Measurements from ENCODE around the gene NAPG.
"Not testable (repeated sequence)": the region's sequence is repeated elsewhere in the genome, so short reads cannot be mapped to it uniquely, and the experiment has no call there.

Gene NAPG

GRCh38 chr18:10552226-10552625 is 26.4 kb downstream of the NAPG start:
- no peak for DNase-seq

DNA sequence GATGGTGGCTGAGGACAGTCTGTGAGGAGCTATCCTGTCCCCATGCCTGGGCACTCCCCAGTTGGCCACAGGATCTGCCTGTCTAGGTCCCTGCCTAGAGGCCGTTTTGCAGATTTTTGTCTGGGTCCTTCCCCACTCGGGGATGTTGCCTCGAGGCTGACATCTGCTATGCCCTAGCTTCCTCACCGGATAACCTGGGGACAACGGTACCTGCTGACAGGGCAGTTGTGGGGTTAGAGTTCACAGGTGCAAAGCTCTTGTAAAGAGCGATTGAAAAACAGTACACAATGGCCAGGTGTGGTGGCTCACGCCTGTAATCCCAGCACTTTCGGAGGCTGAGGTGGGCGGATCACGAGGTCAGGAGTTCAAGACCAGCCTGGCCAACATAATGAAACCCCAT is 30.4 kb downstream of the NAPG start:
- not testable (repeated sequence) for DNase-seq

- DNase-seq: no peak
These were observed 31.4 kb downstream of the NAPG start for GRCh38 chr18:10557085-10557677.

DNA sequence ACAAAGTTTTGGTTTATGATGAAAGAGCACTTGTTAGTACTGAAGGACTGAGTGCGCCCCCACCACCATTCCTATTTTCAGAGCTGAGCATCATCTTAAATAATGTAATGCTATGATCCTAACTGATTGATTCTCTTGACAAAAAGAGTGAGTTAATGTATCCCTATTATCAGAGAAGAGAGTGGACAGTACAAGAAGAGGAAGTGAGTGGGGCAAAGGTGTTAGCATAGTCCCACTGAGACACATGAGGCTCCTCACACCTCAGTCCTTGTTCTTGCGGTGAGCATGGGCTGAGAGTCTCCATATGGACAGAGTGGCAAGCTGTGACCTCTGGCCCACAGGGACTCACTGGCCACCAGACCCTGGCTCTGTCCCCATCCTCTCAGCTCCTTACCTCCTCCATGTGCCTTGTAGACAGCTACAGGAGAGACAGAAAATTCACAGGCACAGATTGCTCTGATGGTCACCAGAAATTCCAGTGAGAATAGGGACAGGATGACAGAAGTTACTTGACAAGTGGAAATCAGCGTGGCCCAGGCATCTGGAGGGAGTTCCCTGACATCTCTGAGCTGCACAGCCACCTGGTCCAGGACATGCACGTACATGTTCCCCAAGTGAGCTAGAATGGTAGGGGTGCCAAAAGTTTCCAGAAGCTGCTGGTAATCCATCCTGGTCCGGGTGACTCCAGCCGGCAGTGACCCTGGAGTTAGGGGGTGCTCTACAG is 32.6 kb downstream of the NAPG start:
- no peak for DNase-seq

- no peak for DNase-seq
These were observed 33.1 kb downstream of the NAPG start for GRCh38 chr18:10558967-10559298.

GRCh38 chr18:10559553-10560451 is 34.0 kb downstream of the NAPG start:
- no peak for DNase-seq

GRCh38 chr18:10560452-10561045 is 34.7 kb downstream of the NAPG start:
- DNase-seq: peak; percentile 76

DNA sequence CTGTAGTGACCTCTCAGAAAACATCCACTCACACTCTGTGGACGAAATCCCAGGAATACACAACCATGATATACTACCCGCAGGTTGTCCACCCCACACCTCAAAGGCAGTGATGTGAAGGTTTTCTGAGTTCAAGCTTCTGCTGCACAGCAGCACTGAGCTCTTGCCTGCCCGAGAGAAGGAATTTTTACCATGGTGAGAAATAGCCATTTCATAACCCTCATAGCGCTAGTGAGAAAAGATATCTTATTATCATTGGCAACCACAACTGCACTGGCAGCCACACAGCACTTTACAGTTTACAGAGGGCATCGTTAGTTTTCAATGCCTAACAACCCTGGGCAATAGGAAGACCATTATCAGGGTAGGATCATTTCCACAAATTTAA is 36.9 kb downstream of the NAPG start:
- no peak for DNase-seq

- DNase-seq: no peak
These were observed 38.1 kb downstream of the NAPG start for GRCh38 chr18:10563886-10564285.

DNA sequence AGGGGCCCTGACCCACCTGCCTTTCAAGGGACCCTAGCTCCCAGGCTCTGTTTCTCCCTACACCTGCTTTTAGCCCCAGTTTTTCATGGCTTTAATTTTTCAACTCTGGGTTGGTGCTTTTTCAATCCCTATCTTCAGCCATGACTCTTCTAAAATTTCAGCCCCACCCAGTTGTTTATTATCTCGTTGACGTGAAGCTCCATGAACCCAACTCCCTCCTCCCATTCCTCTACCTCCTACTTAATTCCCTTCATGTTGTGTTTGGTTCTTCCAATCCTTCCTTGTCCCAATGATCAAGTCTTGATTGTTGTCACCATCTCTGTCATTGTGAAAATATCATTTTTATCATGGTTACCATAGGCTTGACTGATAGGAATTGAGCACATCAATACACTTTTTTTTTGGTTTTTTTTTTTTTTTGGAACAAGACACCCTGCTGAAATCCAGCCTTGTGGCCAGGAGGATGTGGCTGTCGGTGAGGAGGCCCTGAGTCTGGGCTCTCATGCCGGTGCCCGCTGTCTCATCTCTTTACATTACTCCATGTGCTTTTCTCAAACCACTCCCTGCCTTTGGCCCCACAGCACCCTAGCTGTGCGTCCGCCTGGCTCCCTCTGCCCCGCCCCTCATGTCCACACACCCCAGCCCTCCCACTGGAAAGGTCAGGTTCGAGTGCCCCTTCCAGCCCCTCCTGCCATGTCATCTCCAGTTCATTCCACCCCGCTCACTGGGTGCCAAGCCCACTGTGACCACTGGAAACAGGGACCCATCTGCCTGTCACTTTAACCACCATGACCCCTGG is 39.3 kb downstream of the NAPG start:
- no peak for DNase-seq

GRCh38 chr18:10565835-10566234 is 40.0 kb downstream of the NAPG start:
- DNase-seq: peak; percentile 16

GRCh38 chr18:10566390-10566789 is 40.6 kb downstream of the NAPG start:
- DNase-seq: no peak

- not testable (repeated sequence) for DNase-seq
These were observed 44.1 kb downstream of the NAPG start for GRCh38 chr18:10569941-10570340.

GRCh38 chr18:10570622-10571021 is 44.8 kb downstream of the NAPG start:
- DNase-seq: no peak

DNA sequence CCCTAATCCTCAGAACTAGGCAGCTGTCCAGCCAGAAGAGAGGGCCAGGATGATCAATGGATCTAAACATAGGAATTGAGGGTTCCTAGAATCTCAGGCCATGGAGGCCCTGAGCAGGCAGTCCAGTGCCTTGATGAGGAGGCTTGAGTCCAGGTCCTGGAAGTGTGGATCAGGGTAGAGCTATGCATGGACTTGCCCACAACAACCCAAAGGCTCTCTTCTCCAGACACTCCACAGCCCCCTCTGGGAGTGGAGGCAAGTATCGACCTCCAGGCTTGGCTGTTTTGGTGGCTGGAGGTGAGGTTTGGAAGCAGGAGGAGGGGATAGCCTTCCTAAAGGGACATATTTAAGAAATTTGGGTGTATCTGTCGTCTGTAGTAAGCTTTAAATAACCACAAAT is 45.7 kb downstream of the NAPG start:
- DNase-seq: no peak

DNA sequence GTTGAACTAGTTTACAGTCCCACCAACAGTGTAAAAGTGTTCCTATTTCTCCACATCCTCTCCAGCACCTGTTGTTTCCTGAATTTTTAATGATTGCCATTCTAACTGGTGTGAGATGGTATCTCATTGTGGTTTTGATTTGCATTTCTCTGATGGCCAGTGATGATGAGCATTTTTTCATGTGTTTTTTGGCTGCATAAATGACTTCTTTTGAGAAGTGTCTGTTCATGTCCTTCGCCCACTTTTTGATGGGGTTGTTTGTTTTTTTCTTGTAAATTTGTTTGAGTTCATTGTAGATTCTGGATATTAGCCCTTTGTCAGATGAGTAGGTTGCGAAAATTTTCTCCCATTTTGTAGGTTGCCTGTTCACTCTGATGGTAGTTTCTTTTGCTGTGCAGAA is 47.4 kb downstream of the NAPG start:
- DNase-seq: not testable (repeated sequence)

DNA sequence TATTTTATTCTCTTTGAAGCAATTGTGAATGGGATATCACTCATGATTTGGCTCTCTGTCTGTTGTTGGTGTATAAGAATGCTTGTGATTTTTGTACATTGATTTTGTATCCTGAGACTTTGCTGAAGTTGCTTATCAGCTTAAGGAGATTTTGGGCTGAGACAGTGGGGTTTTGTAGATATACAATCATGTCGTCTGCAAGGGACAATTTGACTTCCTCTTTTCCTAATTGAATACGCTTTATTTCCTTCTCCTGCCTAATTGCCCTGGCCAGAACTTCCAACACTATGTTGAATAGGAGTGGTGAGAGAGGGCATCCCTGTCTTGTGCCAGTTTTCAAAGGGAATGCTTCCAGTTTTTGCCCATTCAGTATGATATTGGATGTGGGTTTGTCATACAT is 48.6 kb downstream of the NAPG start:
- DNase-seq: not testable (repeated sequence)

DNA sequence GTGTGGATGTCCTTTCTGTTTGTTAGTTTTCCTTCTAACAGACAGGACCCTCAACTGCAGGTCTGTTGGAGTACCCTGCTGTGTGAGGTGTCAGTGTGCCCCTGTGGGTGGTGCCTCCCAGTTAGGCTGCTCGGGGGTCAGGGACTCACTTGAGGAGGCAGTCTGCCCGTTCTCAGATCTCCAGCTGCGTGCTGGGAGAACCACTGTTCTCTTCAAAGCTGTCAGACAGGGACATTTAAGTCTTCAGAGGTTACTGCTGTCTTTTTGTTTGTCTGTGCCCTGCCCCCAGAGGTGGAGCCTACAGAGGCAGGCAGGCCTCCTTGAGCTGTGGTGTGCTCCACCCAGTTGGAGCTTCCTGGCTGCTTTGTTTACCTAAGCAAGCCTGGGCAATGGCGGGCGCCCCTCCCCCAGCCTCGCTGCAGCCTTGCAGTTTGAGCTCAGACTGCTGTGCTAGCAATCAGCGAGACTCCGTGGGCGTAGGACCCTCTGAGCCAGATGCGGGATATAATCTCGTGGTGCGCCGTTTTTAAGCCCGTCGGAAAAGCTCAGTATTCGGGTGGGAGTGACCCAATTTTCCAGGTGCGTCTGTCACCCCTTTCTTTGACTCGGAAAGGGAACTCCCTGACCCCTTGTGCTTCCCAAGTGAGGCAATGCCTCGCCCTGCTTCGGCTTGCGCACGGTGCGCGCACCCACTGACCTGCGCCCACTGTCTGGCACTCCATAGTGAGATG is 52.2 kb downstream of the NAPG start:
- DNase-seq: not testable (repeated sequence)

GRCh38 chr18:10578573-10578899 is 52.7 kb downstream of the NAPG start:
- not testable (repeated sequence) for DNase-seq

- no peak for DNase-seq
These were observed 53.4 kb downstream of the NAPG start for GRCh38 chr18:10579079-10579867.

DNA sequence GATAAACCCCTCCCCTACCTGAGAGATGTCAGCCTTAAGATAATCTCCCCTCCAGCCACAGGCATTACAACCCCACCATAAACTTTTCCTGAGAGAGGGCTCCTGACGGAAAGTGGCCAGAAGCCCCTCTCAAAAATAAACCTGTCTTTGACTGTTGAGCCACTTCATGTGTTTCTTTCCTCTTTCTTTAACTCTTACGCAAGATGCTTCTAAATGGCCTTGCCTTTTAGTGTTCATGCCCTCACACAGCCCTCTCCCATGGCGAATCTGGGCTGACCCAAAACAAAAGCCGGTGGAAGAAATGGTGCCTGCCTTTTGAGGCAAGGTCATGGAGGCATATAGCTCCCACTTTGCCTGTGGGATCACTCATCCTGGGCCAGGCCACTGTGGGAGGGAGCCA is 54.4 kb downstream of the NAPG start:
- no peak for DNase-seq

Data from suppressor macrophage treated with lipopolysaccharide for 4 hours (primary cell).